Neuronal stem cell (in vitro differentiated cells): ENCODE measurements around the gene MAPK8.

Experiments used
- DNase-seq: peaks from one replicate; pipeline ENCODE4 v3.0.0-alpha.2; 2013; ENCODE audit warnings: low spot score
- H2AFZ ChIP-seq: one replicate; pipeline ENCODE4 v1.6.1; 2013; ENCODE audit warnings: mild to moderate bottlenecking, low read length, inconsistent platforms
- H2AK5ac ChIP-seq: 2 replicates; pipeline ENCODE4 v1.6.1; 2013; ENCODE audit warnings: low read depth, mild to moderate bottlenecking, inconsistent platforms, low read length, moderate library complexity, mixed read lengths
- H2BK120ac ChIP-seq: 2 replicates; pipeline ENCODE4 v1.6.1; 2013; ENCODE audit warnings: low read depth, mild to moderate bottlenecking, inconsistent platforms, low read length, moderate library complexity, mixed read lengths
- H2BK12ac ChIP-seq: one replicate; pipeline ENCODE4 v1.6.1; 2013; ENCODE audit warnings: low read length, inconsistent platforms
- H2BK15ac ChIP-seq: 2 replicates; pipeline ENCODE4 v1.6.1; 2013; ENCODE audit warnings: mild to moderate bottlenecking, low read length, inconsistent platforms, mixed read lengths
- H2BK5ac ChIP-seq: one replicate; pipeline ENCODE4 v1.6.1; 2013; ENCODE audit warnings: inconsistent platforms, mild to moderate bottlenecking, low read length, moderate library complexity
- H3K14ac ChIP-seq: one replicate; pipeline ENCODE4 v1.6.1; 2013; ENCODE audit warnings: low read length, inconsistent platforms
- H3K18ac ChIP-seq: 2 replicates; pipeline ENCODE4 v1.6.1; 2013; ENCODE audit warnings: low read length, inconsistent platforms
- H3K23ac ChIP-seq: 2 replicates; pipeline ENCODE4 v1.6.1; 2013; ENCODE audit warnings: low read depth, mild to moderate bottlenecking, mixed read lengths, low read length, inconsistent platforms; ENCODE audit not compliant: poor library complexity
- H3K27ac ChIP-seq: replicated peaks from 3 replicates; pipeline ENCODE4 v1.5.1; 2013; ENCODE audit warnings: low read length, inconsistent platforms
- H3K27me3 ChIP-seq, 3 experiments: 2 replicates each; pipeline ENCODE4 v1.6.1; 2013; ENCODE audit warnings: low read length in 3 of 3, mild to moderate bottlenecking in 2 of 3, inconsistent platforms in 1 of 3, low read depth in 1 of 3, mixed read lengths in 1 of 3, moderate library complexity in 1 of 3; ENCODE audit not compliant: control insufficient read depth in 3 of 3, insufficient read depth in 3 of 3
- H3K36me3 ChIP-seq, 2 donors: replicated peaks in 1 of 2; 2 replicates each; pipeline ENCODE4 v1.6.1; 2013; ENCODE audit warnings: low read length in 2 of 2; ENCODE audit not compliant: control insufficient read depth in 2 of 2, insufficient read depth in 2 of 2
- H3K4ac ChIP-seq: 2 replicates; pipeline ENCODE4 v1.6.1; 2013; ENCODE audit warnings: inconsistent platforms, mild to moderate bottlenecking, low read length, moderate library complexity
- H3K4me1 ChIP-seq, 2 donors: 1 replicate in 1 of 2; 2 replicates in 1 of 2; pipeline ENCODE4 v1.6.1; 2013; ENCODE audit warnings: low read length in 2 of 2, low read depth in 1 of 2; ENCODE audit not compliant: control insufficient read depth in 2 of 2, insufficient read depth in 1 of 2
- H3K4me2 ChIP-seq: one replicate; pipeline ENCODE4 v1.6.1; 2013; ENCODE audit warnings: mild to moderate bottlenecking, low read length, inconsistent platforms; ENCODE audit not compliant: insufficient read depth, poor library complexity, severe bottlenecking
- H3K4me3 ChIP-seq, 2 donors: 2 replicates each; pipeline ENCODE4 v1.5.1; 2013; ENCODE audit warnings: low read length in 2 of 2, mild to moderate bottlenecking in 2 of 2, inconsistent platforms in 1 of 2, moderate library complexity in 1 of 2
- H3K79me1 ChIP-seq: one replicate; pipeline ENCODE4 v1.6.1; 2013; ENCODE audit warnings: low read depth, mild to moderate bottlenecking, inconsistent platforms, low read length, moderate library complexity
- H3K9ac ChIP-seq: one replicate; pipeline ENCODE4 v1.6.1; 2013; ENCODE audit warnings: mild to moderate bottlenecking, low read depth, low read length, inconsistent platforms; ENCODE audit not compliant: poor library complexity
- H3K9me3 ChIP-seq, 2 donors: replicated peaks in 1 of 2; 2 replicates each; pipeline versions ENCODE3 to v1.6.1; 2013; ENCODE audit warnings: low read length in 2 of 2, mild to moderate bottlenecking in 2 of 2, inconsistent platforms in 1 of 2, low read depth in 1 of 2, mixed read lengths in 1 of 2, moderate library complexity in 1 of 2; ENCODE audit not compliant: control insufficient read depth in 2 of 2, insufficient read depth in 1 of 2
- H4K8ac ChIP-seq: one replicate; pipeline ENCODE4 v1.6.1; 2013; ENCODE audit warnings: low read depth, mild to moderate bottlenecking, inconsistent platforms, low read length, moderate library complexity
- H4K91ac ChIP-seq: one replicate; pipeline ENCODE4 v1.6.1; 2013; ENCODE audit warnings: low read length, low read depth, mild to moderate bottlenecking, inconsistent platforms; ENCODE audit not compliant: poor library complexity
- WGBS, 2 donors: extraction: QIAGEN DNeasy Blood & Tissue Kit; methylation state at CpG; one replicate each; pipeline ENCODE4 v1.1.7; 2013; ENCODE audit warnings: missing lambda C conversion rate in 2 of 2, mixed read lengths in 1 of 2; ENCODE audit not compliant: insufficient read length in 2 of 2, insufficient replicate concordance in 1 of 2; ENCODE audit errors: extremely low coverage in 2 of 2; 5-methylcytosine and 5-hydroxymethylcytosine counted together

The MAPK8 gene

DNA sequence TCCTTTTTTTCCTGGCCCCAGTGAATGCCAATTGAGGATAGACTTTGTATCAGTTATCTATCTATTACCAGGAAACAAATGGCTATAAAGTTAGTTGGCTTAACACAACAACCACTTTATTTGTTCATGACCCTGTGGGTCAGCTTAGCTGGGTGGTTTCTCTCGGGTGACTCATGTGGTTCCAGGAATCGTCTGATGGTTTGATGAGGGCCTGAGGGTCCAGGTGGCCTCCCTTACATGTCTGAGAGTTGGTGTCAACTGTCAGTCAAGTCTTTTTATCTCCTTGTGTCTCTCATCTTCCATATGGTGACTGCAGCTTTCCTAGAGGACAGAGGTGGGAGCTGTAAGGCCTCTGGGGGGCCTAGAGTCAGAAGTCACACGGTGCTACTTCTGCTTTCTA, 15.3 kb upstream of the MAPK8 start:
- Histone ChIP-seq H3K4me3 (no peak overlapping the region), H2BK120ac (no peak overlapping the region), H3K27me3 (no peaks in the 10 kb centered on the region), H2BK15ac (no peak overlapping the region), H3K9me3 (no peaks in the 10 kb centered on the region), H4K8ac (no peak overlapping the region), H2BK12ac (no peak overlapping the region), H3K79me1 (no peaks in the 10 kb centered on the region), H3K4ac (no peak overlapping the region), H3K36me3 (no peaks in the 10 kb centered on the region), H3K18ac (no peak overlapping the region), H3K14ac (no peak overlapping the region), H2AK5ac (no peak overlapping the region), H2BK5ac (no peak overlapping the region), H3K23ac (no peak overlapping the region), H3K4me1 (no peaks in the 10 kb centered on the region), H4K91ac (no peak overlapping the region), H2AFZ (peak overlapping the region; percentile 15), H3K9ac (no peak overlapping the region), H3K27ac (no peak overlapping the region), H3K4me2 (no peak overlapping the region)
- DNase-seq: no peak
- no CpG with 5 or more reads among the region's 3 CpGs for WGBS, 2 donors

- Histone ChIP-seq H2BK120ac (no peak overlapping the region), H3K4me2 (no peak overlapping the region), H3K18ac (no peak overlapping the region), H3K79me1 (no peaks in the 10 kb centered on the region), H2AK5ac (no peak overlapping the region), H2BK12ac (no peak overlapping the region), H4K8ac (no peak overlapping the region), H4K91ac (no peak overlapping the region), H3K27ac (no peak overlapping the region), H2BK5ac (no peak overlapping the region), H3K4me3 (no peak overlapping the region), H3K27me3 (no peaks in the 10 kb centered on the region), H3K4me1 (peaks cover 0 to 1% of the 10 kb centered on the region in 2 donors), H3K9ac (no peak overlapping the region), H2BK15ac (no peak overlapping the region), H3K9me3 (no peaks in the 10 kb centered on the region), H2AFZ (no peak overlapping the region), H3K4ac (no peak overlapping the region), H3K14ac (no peak overlapping the region), H3K36me3 (no peaks in the 10 kb centered on the region), H3K23ac (no peak overlapping the region)
- no peak for DNase-seq
- WGBS, 2 donors: no CpG with 5 or more reads among the region's 3 CpGs
Measured at GRCh38 chr10:48292616-48293015, 13.9 kb upstream of the MAPK8 start.

DNA sequence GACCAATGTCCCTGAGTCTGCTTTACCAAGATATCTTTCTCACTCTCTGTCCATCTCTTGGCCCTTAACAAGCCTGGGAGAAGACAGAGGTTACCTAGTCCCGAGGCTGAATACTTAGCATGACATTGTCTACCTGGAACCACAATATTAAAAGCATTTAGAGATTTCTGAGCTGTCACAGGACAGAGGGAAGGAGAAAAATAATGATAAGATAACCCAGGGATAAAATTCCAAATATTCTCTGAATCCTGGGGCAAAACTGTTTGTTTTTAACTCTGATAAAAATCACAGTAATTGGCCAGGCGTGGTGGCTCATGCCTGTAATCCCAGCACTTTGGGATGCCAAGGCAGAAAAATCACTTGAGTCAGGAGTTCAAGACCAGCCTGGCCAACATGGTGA, 12.0 kb upstream of the MAPK8 start:
- Histone ChIP-seq H3K27me3 (peaks cover 0 to 11% (median 0%) of the 10 kb centered on the region in 3 experiments), H2BK5ac (no peak overlapping the region)
- WGBS, 2 donors: no CpG with 5 or more reads among the region's 2 CpGs

GRCh38 chr10:48296576-48297098, 9.8 kb upstream of the MAPK8 start:
- no peak overlapping the region for H2BK12ac ChIP-seq
- DNase-seq: no peak
- H2AFZ ChIP-seq: no peak overlapping the region
- no peak overlapping the region for H2BK120ac ChIP-seq
- H3K36me3 ChIP-seq: no peaks in the 10 kb centered on the region
- no peak overlapping the region for H2AK5ac ChIP-seq
- no peak overlapping the region for H3K14ac ChIP-seq
- no peak overlapping the region for H3K9ac ChIP-seq
- H3K4ac ChIP-seq: no peak overlapping the region
- H3K18ac ChIP-seq: no peak overlapping the region
- H2BK15ac ChIP-seq: no peak overlapping the region
- H3K23ac ChIP-seq: no peak overlapping the region
- no peak overlapping the region for H3K4me3 ChIP-seq
- H4K8ac ChIP-seq: no peak overlapping the region
- H2BK5ac ChIP-seq: no peak overlapping the region
- no CpG with 5 or more reads among the region's 4 CpGs for WGBS, 2 donors
- H4K91ac ChIP-seq: no peak overlapping the region
- no peak overlapping the region for H3K27ac ChIP-seq
- no peak overlapping the region for H3K4me2 ChIP-seq
- H3K27me3 ChIP-seq: peaks cover 0 to 22% (median 0%) of the 10 kb centered on the region in 3 experiments
- no peaks in the 10 kb centered on the region for H3K9me3 ChIP-seq
- H3K4me1 ChIP-seq: peaks cover 0 to 1% of the 10 kb centered on the region in 2 donors
- no peaks in the 10 kb centered on the region for H3K79me1 ChIP-seq

More for the DNA sequence above, 12.0 kb upstream of the MAPK8 start:
- Histone ChIP-seq H3K79me1 (no peaks in the 10 kb centered on the region), H3K9me3 (no peaks in the 10 kb centered on the region), H4K91ac (no peak overlapping the region), H3K36me3 (no peaks in the 10 kb centered on the region), H3K23ac (no peak overlapping the region), H3K27ac (no peak overlapping the region), H2BK120ac (no peak overlapping the region), H3K14ac (no peak overlapping the region), H3K4me3 (no peak overlapping the region), H3K18ac (no peak overlapping the region), H3K4me2 (no peak overlapping the region), H3K4ac (no peak overlapping the region), H3K4me1 (peaks cover 0 to 1% of the 10 kb centered on the region in 2 donors), H3K9ac (no peak overlapping the region), H2AFZ (no peak overlapping the region), H2AK5ac (no peak overlapping the region), H2BK12ac (no peak overlapping the region), H4K8ac (no peak overlapping the region), H2BK15ac (no peak overlapping the region)
- DNase-seq: no peak
